Middle frontal gyrus (tissue), 1 donor: ENCODE results near the gene SMIM8.

ENCODE experiments used
- DNase-seq: peaks from one replicate; pipeline ENCODE4 v3.0.0-alpha.2; 2015; ENCODE audit warnings: low spot score; ENCODE audit errors: extremely low spot score

Gene SMIM8

GRCh38 chr6:87384449-87384848, 62.1 kb downstream of the SMIM8 start:
- DNase-seq: no peak

GRCh38 chr6:87391334-87391733, 68.9 kb downstream of the SMIM8 start:
- DNase-seq: no peak
